ENCODE results near the gene STAG1.

The STAG1 gene

DNA sequence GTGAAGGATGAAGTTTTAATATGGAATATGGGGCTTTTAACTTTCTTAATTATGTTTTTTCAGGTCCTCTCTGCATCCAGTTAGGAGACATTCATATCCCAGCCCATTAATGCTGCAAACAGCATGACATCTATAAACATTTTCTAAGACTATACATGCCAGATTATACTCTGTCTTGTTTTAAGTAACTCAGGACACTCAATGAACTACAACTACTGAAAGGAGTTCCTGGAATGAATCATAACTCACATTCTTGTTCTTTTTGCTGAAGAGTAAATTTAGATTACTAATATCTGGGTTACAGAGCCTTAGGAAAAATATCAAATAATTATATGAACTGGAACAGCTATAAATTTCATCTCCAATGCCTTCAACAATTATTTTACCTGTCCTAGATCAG is 167.4 kb downstream of the STAG1 start:
- Histone ChIP-seq H3K27ac (ENCODE audit: low read depth, low read length) (no peak overlapping the region), H3K36me3 (ENCODE audit: low read length) (no peaks in the 10 kb centered on the region; the same call in 1 of the 2 replicates), H3K9ac (ENCODE audit: low read length) (no peak overlapping the region), H3F3A (ENCODE audit: insufficient read depth) (peaks cover 4% of the 10 kb centered on the region; the same call in 1 of the 2 replicates), H4K20me1 (ENCODE audit: low read depth, low read length) (no peaks in the 10 kb centered on the region), H3K4me2 (ENCODE audit: low read depth, low read length, poor library complexity, severe bottlenecking) (no peak overlapping the region), H3K9me3 (ENCODE audit: insufficient read depth, low read length) (no peaks in the 10 kb centered on the region), H3K79me2 (ENCODE audit: insufficient read depth, low read length) (peaks cover 17% of the 10 kb centered on the region; the same call in 1 of the 2 replicates), H3K9me2 (replicated peaks; ENCODE audit: insufficient read depth, low read length) (no peaks in the 10 kb centered on the region), H3K4me3 (ENCODE audit: insufficient read depth, low read length, poor library complexity, severe bottlenecking) (no peak overlapping the region), H2AFZ (ENCODE audit: low read depth, low read length, severe bottlenecking) (no peak overlapping the region), H3K27me3 (ENCODE audit: low read length) (no peaks in the 10 kb centered on the region)
- TF ChIP-seq, protein P1, sequence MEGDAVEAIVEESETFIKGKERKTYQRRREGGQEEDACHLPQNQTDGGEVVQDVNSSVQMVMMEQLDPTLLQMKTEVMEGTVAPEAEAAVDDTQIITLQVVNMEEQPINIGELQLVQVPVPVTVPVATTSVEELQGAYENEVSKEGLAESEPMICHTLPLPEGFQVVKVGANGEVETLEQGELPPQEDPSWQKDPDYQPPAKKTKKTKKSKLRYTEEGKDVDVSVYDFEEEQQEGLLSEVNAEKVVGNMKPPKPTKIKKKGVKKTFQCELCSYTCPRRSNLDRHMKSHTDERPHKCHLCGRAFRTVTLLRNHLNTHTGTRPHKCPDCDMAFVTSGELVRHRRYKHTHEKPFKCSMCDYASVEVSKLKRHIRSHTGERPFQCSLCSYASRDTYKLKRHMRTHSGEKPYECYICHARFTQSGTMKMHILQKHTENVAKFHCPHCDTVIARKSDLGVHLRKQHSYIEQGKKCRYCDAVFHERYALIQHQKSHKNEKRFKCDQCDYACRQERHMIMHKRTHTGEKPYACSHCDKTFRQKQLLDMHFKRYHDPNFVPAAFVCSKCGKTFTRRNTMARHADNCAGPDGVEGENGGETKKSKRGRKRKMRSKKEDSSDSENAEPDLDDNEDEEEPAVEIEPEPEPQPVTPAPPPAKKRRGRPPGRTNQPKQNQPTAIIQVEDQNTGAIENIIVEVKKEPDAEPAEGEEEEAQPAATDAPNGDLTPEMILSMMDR (IDR thresholded peaks at IDR 0.05; ENCODE audit: insufficient read depth, low read length, poor library complexity, severe bottlenecking), result no peak
- no peak for TF ChIP-seq EZH2phosphoT487 (conservative IDR thresholded peaks at IDR 0.05; ENCODE audit: low read length)

GRCh38 chr3:136583823-136584222 is 168.4 kb downstream of the STAG1 start:
- H3K36me3 ChIP-seq (ENCODE audit: low read length), result no peaks in the 10 kb centered on the region; the same call in 1 of the 2 replicates
- H4K20me1 ChIP-seq (ENCODE audit: low read depth, low read length), result no peaks in the 10 kb centered on the region
- H3K27ac ChIP-seq (ENCODE audit: low read depth, low read length), result no peak overlapping the region
- TF ChIP-seq, protein P1 (IDR thresholded peaks at IDR 0.05; ENCODE audit: insufficient read depth, low read length, poor library complexity, severe bottlenecking), result no peak
- no peak for TF ChIP-seq EZH2phosphoT487 (conservative IDR thresholded peaks at IDR 0.05; ENCODE audit: low read length)
- no peak overlapping the region for H3K9ac ChIP-seq (ENCODE audit: low read length)
- H3K27me3 ChIP-seq (ENCODE audit: low read length), result no peaks in the 10 kb centered on the region
- no peak overlapping the region for H3K4me3 ChIP-seq (ENCODE audit: insufficient read depth, low read length, poor library complexity, severe bottlenecking)
- no peaks in the 10 kb centered on the region for H3K9me3 ChIP-seq (ENCODE audit: insufficient read depth, low read length)
- H2AFZ ChIP-seq (ENCODE audit: low read depth, low read length, severe bottlenecking), result no peak overlapping the region
- peaks cover 17% of the 10 kb centered on the region; the same call in 1 of the 2 replicates for H3K79me2 ChIP-seq (ENCODE audit: insufficient read depth, low read length)
- peaks cover 4% of the 10 kb centered on the region; the same call in 1 of the 2 replicates for H3F3A ChIP-seq (ENCODE audit: insufficient read depth)
- H3K9me2 ChIP-seq (replicated peaks; ENCODE audit: insufficient read depth, low read length), result no peaks in the 10 kb centered on the region
- H3K4me2 ChIP-seq (ENCODE audit: low read depth, low read length, poor library complexity, severe bottlenecking), result no peak overlapping the region

GRCh38 chr3:136577791-136578190 is 174.4 kb downstream of the STAG1 start:
- H3K4me2 ChIP-seq (ENCODE audit: low read depth, low read length, poor library complexity, severe bottlenecking), result no peak overlapping the region
- no peak overlapping the region for H3K4me3 ChIP-seq (ENCODE audit: insufficient read depth, low read length, poor library complexity, severe bottlenecking)
- no peaks in the 10 kb centered on the region for H3K27me3 ChIP-seq (ENCODE audit: low read length)
- no peaks in the 10 kb centered on the region for H3K9me2 ChIP-seq (replicated peaks; ENCODE audit: insufficient read depth, low read length)
- H3K9me3 ChIP-seq (ENCODE audit: insufficient read depth, low read length), result no peaks in the 10 kb centered on the region
- no peaks in the 10 kb centered on the region; the same call in 1 of the 2 replicates for H3K36me3 ChIP-seq (ENCODE audit: low read length)
- H3K79me2 ChIP-seq (ENCODE audit: insufficient read depth, low read length), result peaks cover 9% of the 10 kb centered on the region; the same call in 1 of the 2 replicates
- H3K9ac ChIP-seq (ENCODE audit: low read length), result no peak overlapping the region
- H3F3A ChIP-seq (ENCODE audit: insufficient read depth), result no peaks in the 10 kb centered on the region; the same call in 1 of the 2 replicates
- no peak overlapping the region for H3K27ac ChIP-seq (ENCODE audit: low read depth, low read length)
- H2AFZ ChIP-seq (ENCODE audit: low read depth, low read length, severe bottlenecking), result no peak overlapping the region
- H4K20me1 ChIP-seq (ENCODE audit: low read depth, low read length), result no peaks in the 10 kb centered on the region
- TF ChIP-seq EZH2phosphoT487 (conservative IDR thresholded peaks at IDR 0.05; ENCODE audit: low read length), result no peak
- TF ChIP-seq, protein P1 (IDR thresholded peaks at IDR 0.05; ENCODE audit: insufficient read depth, low read length, poor library complexity, severe bottlenecking), result no peak

Data from SU-DHL-6 (cell line).